ENCODE results near the gene DGKI. TPM values are rescaled to one million over a fixed set of nuclear protein-coding genes. Genes with fewer than 3 reads are reported as not detected.

The DGKI gene
- total and polyA plus RNA-seq, 3 donors from 2014 or later: 3.2 to 6.6 (median 4.3) TPM

DNA sequence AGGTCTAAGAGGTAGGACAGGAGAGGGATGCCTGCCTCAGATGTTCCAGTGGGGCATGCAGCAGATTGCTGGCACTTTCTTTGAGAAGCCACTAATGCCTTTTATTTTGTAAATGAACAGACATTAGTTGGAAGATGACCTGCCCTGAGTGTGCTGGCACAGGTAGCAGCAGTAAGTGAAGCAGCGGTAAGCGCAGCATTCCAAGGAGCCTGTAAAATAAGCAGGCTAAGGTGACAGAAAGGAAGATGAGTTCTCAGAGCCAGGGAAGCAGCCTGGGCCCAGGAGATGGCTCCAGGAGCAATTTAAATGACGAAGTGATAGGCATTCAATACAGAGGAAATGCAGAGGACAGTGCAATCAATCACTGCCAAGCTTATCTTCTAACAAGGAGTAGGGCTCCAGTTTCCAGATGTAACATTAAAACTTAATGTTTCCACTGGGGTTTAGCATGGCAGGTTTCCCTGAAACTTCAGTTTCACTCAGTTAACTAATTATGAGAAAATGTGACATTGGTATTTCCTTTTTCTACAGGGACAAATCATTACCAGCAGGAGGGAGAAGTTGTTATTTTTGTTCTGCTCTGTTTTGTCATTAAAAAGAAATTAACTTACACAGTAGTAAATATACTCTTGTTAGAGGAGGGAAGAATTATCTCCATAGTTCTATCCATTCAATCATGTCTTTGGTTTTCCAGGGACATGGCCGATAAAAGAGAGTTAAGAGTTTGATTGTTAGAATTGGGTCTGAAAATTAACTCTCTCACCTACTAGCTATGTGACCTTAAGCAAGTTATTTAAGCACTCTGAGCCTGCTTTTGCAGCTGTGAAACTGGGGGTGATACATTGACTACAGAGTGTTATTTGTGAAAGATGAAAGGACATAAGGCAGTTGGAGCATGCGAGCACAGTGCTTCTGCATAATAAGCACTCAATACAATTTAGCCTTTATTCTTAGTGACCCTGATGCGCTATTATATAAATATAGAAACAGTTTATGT, 406.6 kb downstream of the DGKI start:
- no peak overlapping the region for H3K4me3 ChIP-seq
- intact Hi-C loops (cut with DNase I; ENCODE audit: low total_unique reads): no loop called here
- WGBS, 2 donors: 53 to 55% methylated on average over 6 of the region's 6 CpGs
- H3K27ac ChIP-seq: no peak overlapping the region
- no peaks in the 10 kb centered on the region for H3K36me3 ChIP-seq (ENCODE audit: low read depth, missing control alignments)
- no peaks in the 10 kb centered on the region for H3K27me3 ChIP-seq
- no peak for DNase-seq
- TF ChIP-seq, protein P1, sequence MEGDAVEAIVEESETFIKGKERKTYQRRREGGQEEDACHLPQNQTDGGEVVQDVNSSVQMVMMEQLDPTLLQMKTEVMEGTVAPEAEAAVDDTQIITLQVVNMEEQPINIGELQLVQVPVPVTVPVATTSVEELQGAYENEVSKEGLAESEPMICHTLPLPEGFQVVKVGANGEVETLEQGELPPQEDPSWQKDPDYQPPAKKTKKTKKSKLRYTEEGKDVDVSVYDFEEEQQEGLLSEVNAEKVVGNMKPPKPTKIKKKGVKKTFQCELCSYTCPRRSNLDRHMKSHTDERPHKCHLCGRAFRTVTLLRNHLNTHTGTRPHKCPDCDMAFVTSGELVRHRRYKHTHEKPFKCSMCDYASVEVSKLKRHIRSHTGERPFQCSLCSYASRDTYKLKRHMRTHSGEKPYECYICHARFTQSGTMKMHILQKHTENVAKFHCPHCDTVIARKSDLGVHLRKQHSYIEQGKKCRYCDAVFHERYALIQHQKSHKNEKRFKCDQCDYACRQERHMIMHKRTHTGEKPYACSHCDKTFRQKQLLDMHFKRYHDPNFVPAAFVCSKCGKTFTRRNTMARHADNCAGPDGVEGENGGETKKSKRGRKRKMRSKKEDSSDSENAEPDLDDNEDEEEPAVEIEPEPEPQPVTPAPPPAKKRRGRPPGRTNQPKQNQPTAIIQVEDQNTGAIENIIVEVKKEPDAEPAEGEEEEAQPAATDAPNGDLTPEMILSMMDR (IDR thresholded peaks at IDR 0.05): no peak
- TF ChIP-seq POLR2A (IDR thresholded peaks at IDR 0.05): no peak
- H3K4me1 ChIP-seq: peaks cover 4% of the 10 kb centered on the region
- no peaks in the 10 kb centered on the region for H3K9me3 ChIP-seq

DNA sequence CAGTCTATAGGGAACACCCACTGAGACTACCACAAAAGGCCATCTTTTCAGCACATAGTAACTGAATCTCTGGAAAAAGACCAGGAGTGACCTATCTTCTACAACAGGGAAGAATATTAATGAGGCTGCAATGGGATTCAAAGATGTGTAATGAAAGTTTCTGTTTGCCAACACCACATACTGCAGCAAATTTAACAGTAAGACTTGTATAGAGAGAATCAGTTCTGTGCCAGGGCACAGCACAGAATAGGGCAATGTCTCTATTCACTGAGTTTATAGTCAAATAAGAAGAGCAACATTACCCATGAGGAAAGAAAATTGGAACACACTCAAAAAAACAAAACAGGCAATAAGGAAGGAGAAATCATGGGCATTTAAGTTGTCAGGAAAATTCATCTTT, 411.8 kb downstream of the DGKI start:
- Histone ChIP-seq H3K36me3 (ENCODE audit: low read depth, missing control alignments) (no peaks in the 10 kb centered on the region), H3K4me1 (peaks cover 3% of the 10 kb centered on the region), H3K27me3 (no peaks in the 10 kb centered on the region), H3K9me3 (no peaks in the 10 kb centered on the region), H3K4me3 (no peak overlapping the region), H3K27ac (no peak overlapping the region)
- TF ChIP-seq POLR2A (IDR thresholded peaks at IDR 0.05): no peak
- TF ChIP-seq, protein P1 (IDR thresholded peaks at IDR 0.05): no peak
- DNase-seq: no peak
- intact Hi-C loops (cut with DNase I; ENCODE audit: low total_unique reads): no loop called here

DNA sequence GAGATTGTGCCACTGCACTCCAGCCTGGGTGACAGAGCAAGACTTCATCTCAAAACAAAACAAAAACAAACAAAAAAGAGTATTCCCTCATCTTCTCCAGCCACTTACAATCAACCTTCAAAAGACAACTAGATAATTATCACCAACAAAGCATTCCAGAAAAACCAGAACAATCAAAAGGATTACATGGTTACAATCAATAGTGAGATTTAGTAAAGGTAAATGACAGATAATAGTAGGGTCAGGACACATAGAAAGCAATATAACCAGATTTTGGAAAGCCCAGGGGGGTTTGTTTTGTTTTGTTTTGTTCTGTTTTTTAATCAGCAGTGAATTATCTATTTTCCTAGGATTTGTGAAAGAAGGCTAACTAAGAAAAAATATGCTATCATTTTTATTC, 412.2 kb downstream of the DGKI start:
- H3K27ac ChIP-seq: no peak overlapping the region
- no peaks in the 10 kb centered on the region for H3K4me1 ChIP-seq
- intact Hi-C loops (cut with DNase I; ENCODE audit: low total_unique reads): no loop called here
- H3K4me3 ChIP-seq: no peak overlapping the region
- DNase-seq: no peak
- TF ChIP-seq POLR2A (IDR thresholded peaks at IDR 0.05): no peak
- TF ChIP-seq, protein P1 (IDR thresholded peaks at IDR 0.05): no peak
- no peaks in the 10 kb centered on the region for H3K27me3 ChIP-seq
- H3K9me3 ChIP-seq: no peaks in the 10 kb centered on the region
- no peaks in the 10 kb centered on the region for H3K36me3 ChIP-seq (ENCODE audit: low read depth, missing control alignments)

DNA sequence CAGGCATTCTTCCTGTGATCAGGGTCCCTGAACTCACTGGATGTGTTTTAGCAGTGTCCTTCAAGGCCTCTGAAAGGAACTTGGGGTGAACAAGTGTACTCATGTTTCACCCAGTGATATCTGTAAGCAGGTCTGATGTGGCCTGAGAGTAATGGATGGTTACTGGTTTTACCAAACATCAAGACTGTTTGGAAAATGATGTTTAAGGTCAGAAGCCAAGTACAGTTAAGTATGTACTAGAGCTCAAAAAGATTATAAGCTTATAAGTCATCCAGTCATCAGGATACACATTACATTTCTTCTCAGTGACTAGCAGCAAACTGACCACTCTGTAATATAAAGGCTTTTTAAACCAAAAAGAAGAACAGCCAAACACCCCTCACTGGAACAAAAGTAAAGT, 423.5 kb downstream of the DGKI start:
- TF ChIP-seq, protein P1 (IDR thresholded peaks at IDR 0.05): no peak
- TF ChIP-seq POLR2A (IDR thresholded peaks at IDR 0.05): no peak
- no peak for DNase-seq
- Histone ChIP-seq H3K36me3 (ENCODE audit: low read depth, missing control alignments) (no peaks in the 10 kb centered on the region), H3K27me3 (no peaks in the 10 kb centered on the region), H3K27ac (no peak overlapping the region), H3K4me1 (no peaks in the 10 kb centered on the region), H3K4me3 (no peak overlapping the region), H3K9me3 (no peaks in the 10 kb centered on the region)
- intact Hi-C loops (cut with DNase I; ENCODE audit: low total_unique reads): no loop called here

DNA sequence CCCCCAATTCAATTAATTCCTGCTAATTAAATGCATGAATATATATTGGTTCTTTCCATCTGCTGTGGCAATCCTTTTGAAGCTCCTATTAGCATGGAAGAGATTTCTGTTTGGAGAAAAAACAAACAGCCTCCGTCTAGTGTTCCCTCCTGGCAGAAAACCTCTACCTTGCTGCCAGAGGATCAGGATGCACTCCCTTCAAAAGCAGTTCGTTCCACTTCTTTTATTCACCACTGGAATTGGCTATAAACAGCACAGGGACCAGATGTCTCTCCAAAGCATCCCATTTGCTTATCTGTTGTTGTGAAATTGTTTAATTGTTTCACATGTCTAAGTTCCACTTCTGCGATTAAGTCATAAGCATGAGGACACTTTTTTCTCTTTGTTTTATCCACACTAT, 425.4 kb downstream of the DGKI start:
- Histone ChIP-seq H3K4me3 (no peak overlapping the region), H3K27ac (no peak overlapping the region), H3K4me1 (no peaks in the 10 kb centered on the region), H3K9me3 (no peaks in the 10 kb centered on the region), H3K36me3 (ENCODE audit: low read depth, missing control alignments) (no peaks in the 10 kb centered on the region), H3K27me3 (no peaks in the 10 kb centered on the region)
- TF ChIP-seq, protein P1 (IDR thresholded peaks at IDR 0.05): no peak
- no peak for TF ChIP-seq POLR2A (IDR thresholded peaks at IDR 0.05)
- no peak for DNase-seq
- 28 to 31% methylated on average over 3 of the region's 3 CpGs for WGBS, 2 donors
- intact Hi-C loops (cut with DNase I; ENCODE audit: low total_unique reads): no loop called here
